HuH-7.5 (cell line): Measurements from ENCODE around the gene PRR23A.
"Not testable (repeated sequence)": the region's sequence is repeated elsewhere in the genome, so short reads cannot be mapped to it uniquely, and the experiment has no call there.

ENCODE experiments used
- DNase-seq: peaks from one replicate; pipeline ENCODE4 v3.0.0; 2011; ENCODE audit warnings: low spot score

Gene PRR23A

DNA sequence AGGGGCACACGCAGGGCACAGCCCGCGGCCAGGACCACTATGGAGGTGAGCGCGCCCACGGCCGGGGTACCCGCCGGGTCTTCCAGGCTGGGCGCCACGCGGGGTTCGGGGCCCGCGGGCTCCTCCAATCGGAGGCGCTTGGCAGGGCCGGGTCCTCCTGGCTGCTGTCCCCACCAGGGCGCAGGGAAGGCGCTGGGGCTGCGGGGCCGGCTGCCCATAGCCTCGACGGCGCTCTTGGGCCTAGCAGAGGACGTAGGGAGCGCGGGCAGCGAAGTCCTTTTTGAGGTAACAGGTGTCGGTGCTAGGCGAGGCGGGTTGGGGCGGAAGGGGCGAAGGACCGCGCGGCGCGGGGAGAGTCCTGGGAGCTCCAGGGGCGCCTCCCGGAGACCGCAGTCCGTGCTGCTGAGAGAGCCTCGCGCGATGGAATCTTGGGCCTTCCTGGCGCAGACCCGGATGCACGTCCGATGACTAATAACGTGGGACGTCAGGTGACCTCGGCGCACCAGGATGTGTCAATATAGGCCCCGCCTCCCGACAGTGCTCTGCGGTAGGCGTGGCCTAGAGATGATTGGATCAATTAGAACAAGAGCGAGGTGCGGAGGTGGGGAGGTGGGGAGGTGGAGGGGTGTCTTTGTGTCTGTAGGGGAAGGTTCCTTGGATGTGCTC is at the start of gene PRR23A:
Gene PRR23A, minus strand, starts transcription at position 218 of the 666 bp plus-strand sequence. Its CDS starts 0 bp downstream, at position 218.
- DNase-seq, result no peak

DNA sequence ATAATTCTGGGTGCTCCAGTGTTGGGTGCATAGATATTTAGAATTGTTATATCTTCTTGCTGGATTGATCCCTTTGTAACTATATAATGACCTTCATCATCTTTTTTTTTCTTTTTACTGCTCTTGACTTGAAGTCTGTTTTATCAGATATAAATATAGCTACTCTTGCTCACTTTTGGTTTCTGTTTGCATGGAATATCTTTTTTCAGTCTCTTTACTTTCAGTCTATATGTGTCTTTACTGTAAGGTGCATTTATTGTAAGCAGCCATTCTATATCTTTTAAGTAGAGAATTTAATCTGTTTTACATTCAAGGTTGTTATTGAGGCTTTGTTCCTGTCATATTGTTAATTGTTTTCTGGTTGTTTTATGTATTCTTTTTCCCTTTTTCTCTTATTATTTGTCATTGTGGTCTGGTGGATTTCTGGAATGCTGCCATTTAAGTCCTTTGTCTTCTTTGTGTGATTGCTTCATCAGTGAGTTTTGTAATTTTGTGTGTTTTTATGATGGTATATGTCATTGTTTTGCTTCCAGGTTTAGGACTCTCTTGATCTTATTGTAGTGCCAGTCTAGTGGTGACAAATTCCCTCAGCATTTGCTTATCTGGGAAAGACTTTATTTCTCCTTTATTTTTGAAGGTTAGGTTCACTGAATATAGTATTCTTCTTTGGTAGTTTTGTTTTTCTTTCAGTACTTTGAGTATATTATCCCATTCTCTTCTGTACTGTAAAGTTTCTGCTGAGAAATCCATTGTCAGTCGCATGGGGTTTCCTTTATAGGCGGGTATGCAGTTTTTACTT is 46.9 kb upstream of the PRR23A start:
- DNase-seq, result no peak

DNA sequence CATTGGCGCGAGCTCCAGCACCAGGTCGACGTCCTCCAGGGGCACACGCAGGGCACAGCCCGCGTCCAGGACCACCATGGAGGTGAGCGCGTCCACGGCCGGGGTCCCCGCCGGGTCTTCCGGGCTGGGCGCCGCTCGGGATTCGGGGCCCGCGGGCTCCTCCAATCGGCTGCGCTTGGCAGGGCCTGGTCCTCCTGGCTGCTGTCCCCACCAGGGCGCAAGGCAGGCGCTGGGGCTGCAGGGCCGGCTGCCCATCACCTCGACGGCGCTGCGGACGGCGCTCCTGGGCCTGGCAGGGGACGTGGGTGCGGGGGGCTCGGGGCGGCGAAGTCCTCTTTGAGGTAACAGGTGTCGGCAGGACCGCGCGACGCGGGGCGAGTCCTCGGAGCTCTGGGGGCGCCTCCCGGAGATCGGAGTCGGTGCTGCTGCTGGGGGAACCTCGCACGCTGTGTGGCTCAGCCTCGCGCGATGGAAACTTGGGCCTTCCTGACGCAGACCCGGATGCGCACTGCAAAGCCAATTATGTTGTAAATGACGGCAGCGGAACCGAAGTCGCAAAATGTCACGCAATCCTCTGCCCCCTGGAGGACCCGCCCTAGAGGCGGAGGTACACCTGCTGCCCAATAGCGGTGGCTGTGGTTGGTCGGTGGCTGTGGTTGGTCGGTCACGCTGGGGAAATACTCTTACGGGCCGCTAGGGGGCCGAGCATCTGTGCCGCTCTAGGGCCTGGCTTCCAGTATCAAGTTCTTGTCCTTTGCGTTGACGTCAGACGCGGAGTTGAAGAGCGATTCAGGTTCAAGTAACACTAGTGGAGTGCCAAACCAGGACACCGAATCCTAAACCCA is 38.5 kb upstream of the PRR23A start, which contains the start of gene PRR23C:
Gene PRR23C, minus strand, starts transcription at position 527 of the 845 bp plus-strand sequence. Its CDS starts 272 bp downstream, at position 255.
- DNase-seq, result peak; percentile 25

DNA sequence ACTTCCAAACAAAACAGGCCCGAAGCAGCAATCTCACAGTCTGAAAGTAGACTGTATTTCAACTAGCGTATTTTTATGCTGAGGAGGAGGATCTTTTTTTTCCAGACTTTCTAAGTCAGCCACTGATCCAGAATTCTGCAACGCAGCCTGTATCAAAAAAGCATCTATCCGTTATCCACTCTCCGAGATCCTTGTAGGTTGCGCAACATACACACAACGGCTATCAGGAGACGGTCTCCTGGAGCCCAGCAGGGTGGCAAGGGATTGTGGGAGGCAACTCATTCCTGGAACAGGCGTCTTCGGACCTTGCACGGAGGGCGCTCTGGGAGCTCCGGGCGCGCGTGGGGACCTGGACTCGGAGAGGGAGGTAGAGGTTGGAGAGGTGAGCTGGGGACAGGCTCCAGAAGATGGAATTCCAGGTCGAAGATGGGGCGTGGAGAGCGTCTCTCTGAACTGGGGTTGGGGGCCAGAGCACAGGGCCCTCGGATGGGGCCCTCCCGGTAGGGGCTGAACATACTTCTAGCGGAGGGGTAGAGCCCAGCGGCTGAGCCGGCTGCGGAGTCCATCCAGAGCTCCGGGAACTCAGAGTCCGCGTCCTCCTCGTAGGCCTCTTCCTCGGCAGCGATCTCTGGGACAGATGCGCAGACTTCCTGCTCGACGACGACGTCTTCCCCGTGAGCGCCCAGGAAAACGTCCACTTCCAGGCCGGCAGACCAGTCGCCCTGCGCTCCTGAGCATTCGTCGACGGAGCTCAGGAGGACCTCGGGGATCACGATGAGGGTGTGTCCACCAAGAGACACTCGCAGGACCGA is 37.7 kb upstream of the PRR23A start:
- DNase-seq, result no peak

DNA sequence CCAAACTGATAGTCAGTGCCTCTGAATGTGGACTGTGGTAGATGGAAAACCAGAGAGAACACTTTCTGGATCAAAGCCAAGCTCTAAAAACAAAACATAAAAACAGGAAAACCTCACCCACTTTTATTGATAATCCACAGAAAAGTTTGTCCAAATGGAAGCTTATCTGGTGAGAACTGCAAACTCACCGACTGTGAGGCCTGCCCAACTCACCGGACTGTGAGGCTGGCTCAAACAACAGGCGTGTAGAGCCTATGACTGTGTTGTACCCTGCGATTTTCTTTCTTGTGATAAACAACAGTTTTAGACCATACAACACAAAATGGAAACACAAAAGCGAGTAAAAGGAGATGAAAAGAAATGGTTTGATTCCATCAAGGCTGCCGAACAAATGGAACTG is 31.4 kb upstream of the PRR23A start:
- no peak for DNase-seq

DNA sequence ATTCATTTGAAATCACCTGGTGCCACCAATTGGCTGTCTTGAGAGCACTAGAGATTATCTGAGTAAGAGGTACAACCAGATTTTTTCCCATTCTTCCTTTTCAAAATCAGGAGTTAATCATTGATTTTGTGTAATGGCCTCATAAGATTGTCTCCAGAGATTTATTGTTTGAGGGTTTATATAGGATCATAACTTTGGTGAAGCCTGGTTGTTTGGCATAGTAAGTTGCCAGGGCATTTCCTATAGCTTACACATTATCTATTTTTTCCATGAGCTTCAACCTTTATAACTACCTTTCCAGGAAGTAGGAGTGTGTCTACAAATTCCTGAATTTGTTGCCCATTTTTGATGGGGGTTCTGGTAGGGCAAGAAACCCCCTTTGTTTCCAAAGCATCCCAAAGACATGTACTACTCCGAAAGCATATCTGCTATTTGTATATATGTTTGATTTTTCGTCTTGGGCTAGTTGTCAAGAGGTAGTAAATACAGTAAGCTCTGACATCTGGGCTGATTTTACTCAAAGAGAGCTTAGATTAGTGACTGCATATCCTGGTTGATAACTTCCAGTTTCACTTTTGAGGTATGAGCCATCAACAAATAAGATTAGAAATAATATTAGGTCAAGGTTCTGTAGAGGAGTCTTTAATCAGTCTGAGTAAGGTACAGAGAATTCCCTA is 26.4 kb upstream of the PRR23A start:
- no peak for DNase-seq

DNA sequence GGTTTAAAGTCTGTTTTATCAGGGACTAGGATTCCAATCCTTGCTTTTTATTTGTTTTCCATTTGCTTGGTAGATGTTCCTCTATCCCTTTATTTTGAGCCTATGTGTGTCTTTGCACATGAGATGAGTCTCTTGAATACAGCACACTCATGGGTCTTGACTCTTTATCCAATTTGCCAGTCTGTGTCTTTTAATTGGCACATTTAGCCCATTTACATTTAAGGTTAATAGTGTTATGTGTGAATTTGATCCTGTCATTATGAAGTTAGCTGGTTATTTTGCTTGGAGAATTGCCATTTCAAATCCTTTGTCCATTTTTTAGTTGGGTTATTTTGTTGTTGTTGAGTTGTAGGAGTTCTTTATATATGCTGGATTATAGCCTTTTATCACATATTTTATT is 24.5 kb upstream of the PRR23A start:
- not testable (repeated sequence) for DNase-seq

DNA sequence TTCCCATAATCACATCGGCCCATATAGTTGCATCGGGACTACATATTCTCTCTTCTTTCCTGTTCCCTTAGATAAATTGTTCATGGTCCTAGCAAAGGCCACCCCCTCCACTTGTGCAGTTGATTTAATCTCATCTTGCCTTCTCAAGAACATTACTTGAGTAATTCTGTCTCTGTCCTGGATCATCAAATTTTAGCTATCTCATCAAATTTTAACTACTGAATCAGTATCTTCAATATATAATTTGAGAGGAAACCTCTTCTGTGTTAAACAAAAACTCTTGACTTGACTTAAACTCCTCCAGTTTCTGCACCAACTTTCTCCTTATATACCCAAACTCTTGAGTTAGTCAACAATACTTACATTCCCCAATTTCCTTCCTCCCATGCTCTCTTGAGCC is 18.9 kb upstream of the PRR23A start:
- no peak for DNase-seq

DNA sequence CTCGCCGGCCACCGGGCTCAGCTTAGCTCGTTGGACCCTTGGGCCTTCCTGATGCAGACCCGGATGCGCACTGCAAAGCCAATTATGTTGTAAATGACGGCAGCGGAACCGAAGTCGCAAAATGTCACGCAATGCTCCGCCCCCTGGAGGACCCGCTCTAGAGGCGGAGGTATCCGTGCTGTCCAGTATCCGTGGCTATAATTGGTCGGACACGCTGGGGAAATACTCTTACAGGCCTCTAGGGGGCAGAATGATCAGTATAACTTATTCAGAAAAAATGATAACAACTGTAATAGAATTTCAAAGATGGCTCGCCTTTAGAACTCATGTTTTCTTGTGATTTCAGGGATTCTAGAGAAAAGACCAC is 14.8 kb upstream of the PRR23A start, which contains the start of gene PRR23B:
Gene PRR23B, minus strand, starts transcription at position 59 of the 367 bp plus-strand sequence. CDS start 265 bp downstream, outside the sequence.
- no peak for DNase-seq

DNA sequence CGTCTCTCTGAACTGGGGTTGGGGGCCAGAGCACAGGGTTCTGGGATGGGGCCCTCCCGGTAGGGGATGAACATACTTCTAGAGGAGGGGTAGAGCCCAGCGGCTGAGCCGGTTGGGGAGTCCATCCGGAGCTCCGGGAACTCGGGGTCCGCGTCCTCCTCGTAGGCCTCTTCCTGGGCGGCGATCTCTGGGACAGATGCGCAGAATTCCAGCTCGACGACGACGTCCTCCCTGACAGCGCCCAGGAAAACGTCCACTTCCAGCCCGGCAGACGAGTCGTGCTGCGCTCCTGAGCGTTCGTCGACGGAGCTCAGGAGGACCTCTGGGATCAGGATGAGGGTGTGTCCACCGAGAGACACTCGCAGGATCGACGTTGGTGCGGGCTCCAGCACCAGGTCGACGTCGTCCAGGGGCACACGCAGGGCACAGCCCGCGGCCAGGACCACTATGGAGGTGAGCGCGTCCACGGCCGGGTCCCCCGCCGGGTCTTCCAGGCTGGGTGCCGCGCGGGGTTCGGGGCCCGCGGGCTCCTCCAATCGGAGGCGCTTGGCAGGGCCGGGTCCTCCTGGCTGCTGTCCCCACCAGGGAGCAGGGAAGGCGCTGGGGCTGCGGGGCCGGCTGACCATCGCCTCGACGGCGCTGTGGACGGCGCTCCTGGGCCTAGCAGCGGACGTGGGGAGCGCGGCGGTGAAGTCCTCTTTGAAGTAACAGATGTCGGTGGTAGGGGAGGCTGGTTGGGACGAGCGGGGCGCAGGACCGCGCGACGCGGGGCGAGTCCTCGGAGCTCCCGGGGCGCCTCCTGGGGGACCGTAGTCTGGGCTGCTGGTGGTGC is 14.2 kb upstream of the PRR23A start:
- no peak for DNase-seq

DNA sequence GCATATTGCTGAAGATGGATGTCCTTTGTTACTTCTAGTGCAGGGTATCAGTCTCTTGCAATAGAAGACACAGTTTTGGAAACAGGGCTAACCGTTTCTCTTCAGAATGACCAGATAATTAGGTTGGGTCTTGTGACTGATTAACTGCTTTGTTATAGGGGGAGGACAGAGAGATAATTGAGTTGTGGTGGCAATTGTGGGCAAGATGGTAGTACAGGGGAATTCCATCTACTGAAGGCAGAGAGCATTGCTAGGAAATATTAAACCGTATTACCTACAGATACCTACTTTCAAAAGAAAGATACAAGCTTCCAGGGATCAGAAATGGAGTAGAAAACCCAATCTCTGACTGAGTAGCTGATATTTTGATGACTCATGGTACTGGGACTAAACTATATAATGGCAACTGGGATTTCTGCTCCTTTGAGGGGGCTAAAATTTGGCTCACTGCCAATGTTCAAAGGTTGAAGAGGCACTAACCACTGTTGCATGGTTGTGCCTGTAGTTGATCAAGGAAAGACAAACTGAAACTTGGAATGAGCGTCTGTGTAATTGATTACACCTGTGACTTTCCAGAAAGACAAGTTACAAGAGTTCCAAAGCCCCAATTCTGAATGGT is 10.5 kb upstream of the PRR23A start:
- DNase-seq, result no peak

DNA sequence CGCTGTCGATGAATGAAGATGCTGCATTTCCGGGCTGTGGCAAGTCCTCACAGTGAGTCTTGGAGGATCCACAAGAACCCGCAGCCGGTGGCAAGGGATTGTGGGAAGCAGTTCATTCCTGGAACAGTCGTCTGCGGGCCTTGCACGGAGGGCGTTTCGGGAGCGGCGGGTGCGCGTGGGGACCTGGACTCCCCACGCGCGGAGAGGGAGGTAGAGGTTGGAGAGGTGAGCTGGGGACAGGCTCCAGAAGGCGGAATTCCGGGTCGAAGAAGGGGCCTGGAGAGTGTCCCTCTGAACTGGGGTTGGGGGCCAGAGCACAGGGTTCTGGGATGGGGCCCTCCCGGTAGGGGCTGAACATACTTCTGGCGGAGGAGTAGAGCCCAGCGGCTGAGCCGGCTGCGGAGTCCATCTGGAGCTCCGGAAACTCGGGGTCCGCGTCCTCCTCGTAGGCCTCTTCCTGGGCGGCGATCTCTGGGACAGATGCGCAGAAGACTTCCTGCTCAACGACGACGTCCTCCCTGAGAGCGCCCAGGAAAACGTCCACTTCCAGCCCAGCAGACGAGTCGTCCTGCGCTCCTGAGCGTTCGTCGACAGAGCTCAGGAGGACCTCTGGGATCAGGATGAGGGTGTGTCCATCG is 593 bp downstream of the PRR23A start:
- DNase-seq, result no peak

DNA sequence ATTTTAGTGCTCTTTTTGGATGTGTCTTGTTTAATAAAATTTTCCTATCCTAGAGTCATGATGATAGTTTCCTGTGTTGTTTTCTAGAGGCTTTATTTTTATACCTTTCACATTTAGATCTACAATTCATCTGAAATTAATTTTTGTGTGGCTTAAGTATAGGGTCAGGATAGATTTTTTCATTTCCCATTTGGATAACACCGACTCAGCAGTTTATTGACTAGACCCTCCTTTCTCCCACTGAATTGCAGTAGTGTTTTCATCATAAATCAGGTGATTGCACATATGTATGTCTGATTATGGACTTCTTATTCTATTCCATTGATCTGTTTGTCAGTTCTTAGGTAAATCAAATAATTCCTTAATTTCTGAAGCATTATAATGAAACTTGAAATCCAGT is 10.4 kb downstream of the PRR23A start:
- DNase-seq, result no peak

DNA sequence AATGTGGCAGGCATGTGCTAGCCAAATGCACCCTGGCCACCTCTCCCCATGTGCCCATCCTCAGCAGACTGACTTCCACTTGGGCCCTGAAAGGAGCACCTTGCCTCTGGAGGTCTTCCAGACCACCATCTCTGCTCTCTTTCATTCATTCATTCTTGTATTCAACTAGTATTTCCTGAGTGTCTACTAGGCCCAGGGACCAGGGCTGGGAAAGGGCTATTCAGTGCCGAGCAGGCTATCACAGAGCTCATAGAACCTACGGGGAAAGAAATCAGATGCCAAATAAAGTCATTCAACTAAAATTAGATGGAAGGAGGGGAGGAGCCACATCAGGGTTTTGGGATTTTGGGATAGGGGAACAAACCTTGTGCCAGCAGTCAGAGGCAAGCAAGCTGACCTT is 18.9 kb downstream of the PRR23A start:
- DNase-seq, result no peak

DNA sequence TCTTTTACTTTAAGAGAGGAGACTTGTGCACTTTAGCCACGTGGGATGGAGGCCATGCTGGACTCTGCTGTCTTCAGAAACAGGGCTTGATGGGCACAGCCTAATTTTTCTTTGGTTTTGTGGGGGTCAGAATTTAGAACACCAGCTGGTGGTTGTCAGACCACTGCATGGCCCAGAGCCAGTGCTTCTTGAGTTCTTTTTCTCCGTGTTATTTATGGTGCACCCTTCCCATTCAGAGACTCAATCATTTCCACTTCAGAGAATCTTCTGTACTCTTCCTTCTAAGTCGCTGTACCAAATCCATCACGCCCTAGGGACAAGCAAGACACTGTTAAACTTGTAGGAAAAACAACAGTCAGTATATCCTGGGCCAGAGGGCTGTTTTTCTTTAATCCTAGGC is 20.1 kb downstream of the PRR23A start:
- DNase-seq, result no peak

DNA sequence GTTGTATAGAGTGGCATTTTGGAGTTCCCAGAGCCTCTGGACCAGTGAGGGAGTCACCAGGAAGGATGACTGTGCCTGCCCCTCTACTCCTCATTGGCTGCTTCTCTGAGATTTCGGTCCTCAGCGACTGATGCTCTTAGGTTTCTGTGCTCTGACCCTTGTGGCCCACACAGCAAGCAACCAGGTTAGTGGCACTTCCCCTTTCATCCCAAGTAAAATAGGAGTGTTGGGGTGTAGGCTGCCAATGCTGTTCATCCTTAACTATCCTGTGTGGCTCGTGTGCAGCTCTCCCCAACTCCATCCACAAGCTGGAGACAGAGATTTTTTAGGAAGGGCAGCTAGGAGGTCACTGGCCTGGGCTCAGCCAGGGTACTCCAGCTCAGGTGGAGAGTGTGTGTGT is 21.3 kb downstream of the PRR23A start:
- DNase-seq, result no peak

DNA sequence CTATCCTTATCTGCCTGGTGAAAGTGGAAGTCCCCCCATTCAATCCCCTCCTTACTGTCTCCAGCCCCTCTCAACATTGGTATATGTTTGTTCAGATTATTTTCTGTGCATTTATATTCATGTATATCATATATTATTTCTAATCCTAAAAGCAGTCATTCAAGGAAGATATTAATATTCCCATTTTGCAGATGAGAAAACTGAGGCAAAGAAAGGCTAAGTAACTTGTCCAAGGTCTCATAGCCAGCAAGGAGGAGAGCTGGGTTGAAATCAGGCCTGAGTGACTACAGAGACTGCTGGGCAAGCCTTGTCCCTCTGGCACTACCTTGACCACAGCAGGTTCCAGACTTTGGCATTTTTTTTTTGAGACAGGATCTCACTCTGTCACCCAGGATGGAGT is 30.0 kb downstream of the PRR23A start:
- no peak for DNase-seq

DNA sequence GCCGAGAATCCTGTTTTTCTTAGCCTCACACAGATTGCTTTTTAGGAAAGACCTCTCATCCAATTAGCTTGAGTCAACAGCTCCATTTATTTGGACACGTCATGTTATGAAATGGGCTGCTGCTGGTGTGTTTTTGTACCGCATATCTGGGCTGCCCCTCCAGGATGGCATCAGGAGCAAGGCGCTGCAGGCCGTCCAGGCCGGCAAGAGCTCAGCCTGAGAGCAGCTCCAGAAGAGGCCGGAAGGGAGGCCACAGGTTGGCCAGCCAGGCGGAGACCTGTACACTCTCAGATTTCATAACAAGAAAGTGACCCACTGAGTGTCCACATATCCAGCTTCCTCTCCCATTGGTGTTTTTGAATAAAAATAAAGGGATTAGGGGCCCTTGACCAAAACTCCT is 30.7 kb downstream of the PRR23A start:
- DNase-seq, result no peak

DNA sequence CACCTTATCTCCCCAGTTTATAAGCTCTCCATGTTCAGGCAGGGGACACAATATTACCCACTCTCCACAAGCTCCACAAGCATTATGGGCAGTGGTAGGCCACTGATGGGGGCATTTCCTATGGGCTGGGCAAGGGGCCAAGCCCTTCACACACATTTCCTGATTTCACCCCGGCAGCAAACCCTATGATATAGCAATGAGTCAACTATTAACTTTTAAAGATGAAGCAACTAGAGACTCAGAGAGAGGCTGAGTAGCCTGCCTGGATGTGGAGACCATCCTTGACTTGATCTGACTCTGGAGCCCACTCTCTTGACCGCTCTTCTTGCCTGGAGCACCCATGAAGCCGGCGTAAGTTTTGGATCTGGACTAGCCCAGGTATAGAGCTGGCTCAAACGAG is 31.6 kb downstream of the PRR23A start:
- DNase-seq, result no peak
